ENCODE measurements around the gene CDH26. TPM values are rescaled to one million over a fixed set of nuclear protein-coding genes. Genes with fewer than 3 reads are reported as not detected.

The CDH26 gene
- total and polyA plus RNA-seq, 2 donors (not counting 3 experiments of a cell fraction or from before 2014, with no cell fraction given) = 0.01 TPM; not detected in 1

- H3K9me1 ChIP-seq (replicated peaks; ENCODE audit: control insufficient read depth, extremely low read depth, insufficient read depth, low read length) = no peaks in the 10 kb centered on the region
- ChIA-PET POLR2A (no interaction called here), CTCF (no interaction called here)
- H3K27ac ChIP-seq (ENCODE audit: insufficient read depth, low read depth, low read length) = no peak overlapping the region
- TF ChIP-seq MYC (IDR thresholded peaks at IDR 0.05; ENCODE audit: low read depth, low read length) = no peak
- TF ChIP-seq POLR2AphosphoS5 (IDR thresholded peaks at IDR 0.05; ENCODE audit: insufficient read depth, low read depth, low read length) = no peak
- TF ChIP-seq MAX (IDR thresholded peaks at IDR 0.05; ENCODE audit: insufficient read depth, insufficient read length) = no peak
- DNase-seq (ENCODE audit: low read depth, low spot score) = no peak
- H3K4me3 ChIP-seq (replicated peaks in 1 of 3; ENCODE audit: insufficient read depth in 1 of 3, low read depth in 1 of 3, low read length in 3 of 3) = no peak overlapping the region
- H3K27me3 ChIP-seq (ENCODE audit: control insufficient read depth in 2 of 2, insufficient read depth in 2 of 2, low read length in 2 of 2) = no peaks in the 10 kb centered on the region
- no peaks in the 10 kb centered on the region for H3K79me2 ChIP-seq (ENCODE audit: control insufficient read depth, insufficient read depth, low read length)
- H3K36me3 ChIP-seq (ENCODE audit: control insufficient read depth in 2 of 2, extremely low read depth in 1 of 2, insufficient read depth in 2 of 2, low read length in 2 of 2) = no peaks in the 10 kb centered on the region
- H2AFZ ChIP-seq (ENCODE audit: low read depth, low read length) = no peak overlapping the region
- no peak overlapping the region for H3K9ac ChIP-seq (replicated peaks; ENCODE audit: extremely low read depth, insufficient read depth, low read length)
- no peak overlapping the region for H3K4me2 ChIP-seq (ENCODE audit: insufficient read depth, low read length)
- no peak for FAIRE-seq
- BruUV-seq (replicated peaks) = no TSS peak
- intact Hi-C loops (cut with micrococcal nuclease) (loop anchor here (2.0 kb wide), 1 partner anchor 1207 kb away; no protein-coding TSS in a partner anchor), dilution Hi-C loops (cut with MboI; ENCODE audit: extremely low pct_ligation_motif_present, low sequenced_read_pairs) (no loop called here)
- H3K4me1 ChIP-seq (ENCODE audit: control insufficient read depth, extremely low read depth, insufficient read depth, low read length) = no peaks in the 10 kb centered on the region
- H4K20me1 ChIP-seq (replicated peaks; ENCODE audit: control insufficient read depth, extremely low read depth, insufficient read depth, low read length) = no peaks in the 10 kb centered on the region
- no peaks in the 10 kb centered on the region for H3K9me3 ChIP-seq (replicated peaks; ENCODE audit: control insufficient read depth, insufficient read depth, low read length)
These were observed 97.5 kb downstream of the CDH26 start for GRCh38 chr20:60055740-60056139.

- Histone ChIP-seq H3K4me3 (replicated peaks in 1 of 3; ENCODE audit: insufficient read depth in 1 of 3, low read depth in 1 of 3, low read length in 3 of 3) (no peak overlapping the region), H4K20me1 (replicated peaks; ENCODE audit: control insufficient read depth, extremely low read depth, insufficient read depth, low read length) (no peaks in the 10 kb centered on the region), H3K9ac (replicated peaks; ENCODE audit: extremely low read depth, insufficient read depth, low read length) (no peak overlapping the region), H3K27ac (ENCODE audit: insufficient read depth, low read depth, low read length) (no peak overlapping the region), H3K79me2 (ENCODE audit: control insufficient read depth, insufficient read depth, low read length) (no peaks in the 10 kb centered on the region), H3K4me1 (ENCODE audit: control insufficient read depth, extremely low read depth, insufficient read depth, low read length) (no peaks in the 10 kb centered on the region), H3K9me3 (replicated peaks; ENCODE audit: control insufficient read depth, insufficient read depth, low read length) (no peaks in the 10 kb centered on the region), H3K27me3 (ENCODE audit: control insufficient read depth in 2 of 2, insufficient read depth in 2 of 2, low read length in 2 of 2) (no peaks in the 10 kb centered on the region), H3K9me1 (replicated peaks; ENCODE audit: control insufficient read depth, extremely low read depth, insufficient read depth, low read length) (no peaks in the 10 kb centered on the region), H3K4me2 (ENCODE audit: insufficient read depth, low read length) (no peak overlapping the region), H3K36me3 (ENCODE audit: control insufficient read depth in 2 of 2, extremely low read depth in 1 of 2, insufficient read depth in 2 of 2, low read length in 2 of 2) (no peaks in the 10 kb centered on the region), H2AFZ (ENCODE audit: low read depth, low read length) (no peak overlapping the region)
- ChIA-PET POLR2A (no interaction called here), CTCF (interaction anchor here (1.0 to 1.6 kb wide), 3 partner anchors 1207 to 1842 kb away, joined by 4 to 23 read pairs (median 7); no protein-coding TSS in a partner anchor)
- no peak for FAIRE-seq
- no TSS peak for BruUV-seq (replicated peaks)
- DNase-seq (ENCODE audit: low read depth, low spot score) = no peak
- no peak for TF ChIP-seq POLR2AphosphoS5 (IDR thresholded peaks at IDR 0.05; ENCODE audit: insufficient read depth, low read depth, low read length)
- TF ChIP-seq MAX (IDR thresholded peaks at IDR 0.05; ENCODE audit: insufficient read depth, insufficient read length) = no peak
- TF ChIP-seq GATA2 (IDR thresholded peaks at IDR 0.05; ENCODE audit: insufficient read depth, insufficient read length, low read depth, low read length) = no peak
- no peak for TF ChIP-seq FOS (IDR thresholded peaks at IDR 0.05; ENCODE audit: borderline replicate concordance, insufficient read depth, low read length)
- TF ChIP-seq JUN (IDR thresholded peaks at IDR 0.05; ENCODE audit: borderline replicate concordance, insufficient read depth, insufficient read length, low read depth) = no peak
- no peak for TF ChIP-seq CTCF (IDR thresholded peaks at IDR 0.05; ENCODE audit: extremely low read depth in 1 of 2, insufficient read depth in 1 of 2, low read depth in 1 of 2, low read length in 2 of 2)
- TF ChIP-seq MYC (IDR thresholded peaks at IDR 0.05; ENCODE audit: low read depth, low read length) = no peak
- TF ChIP-seq POLR2A (IDR thresholded peaks at IDR 0.05; ENCODE audit: low read depth, low read length) = no peak
- no peak for TF ChIP-seq EZH2 (IDR thresholded peaks at IDR 0.05; ENCODE audit: borderline replicate concordance, low read depth, low read length, severe bottlenecking)
- intact Hi-C loops (cut with micrococcal nuclease) (loop anchor here (2.0 kb wide), 1 partner anchor 1206 kb away; no protein-coding TSS in a partner anchor), dilution Hi-C loops (cut with MboI; ENCODE audit: extremely low pct_ligation_motif_present, low sequenced_read_pairs) (no loop called here)
These were observed 98.3 kb downstream of the CDH26 start for GRCh38 chr20:60056407-60057122.

Measured in endothelial cell of umbilical vein (primary cell).